ENCODE results near the gene SRSF11. TPM values are rescaled to one million over a fixed set of nuclear protein-coding genes. Genes with fewer than 3 reads are reported as not detected.

The SRSF11 gene
- polyA plus RNA-seq, 1 donor from 2014 or later: 514 TPM

- peak overlapping the region; percentile 22 for H3K9ac ChIP-seq (ENCODE audit: low read length)
- no peaks in the 10 kb centered on the region for H3F3A ChIP-seq (ENCODE audit: insufficient read depth, low read length, poor library complexity, severe bottlenecking)
- H4K20me1 ChIP-seq (ENCODE audit: insufficient read depth): no peaks in the 10 kb centered on the region
- H3K9me3 ChIP-seq (ENCODE audit: low read length): no peaks in the 10 kb centered on the region
- peaks cover 3% of the 10 kb centered on the region for H3K36me3 ChIP-seq (ENCODE audit: insufficient read depth, low read length)
- no peaks in the 10 kb centered on the region for H3K79me2 ChIP-seq (replicated peaks; ENCODE audit: insufficient read depth, low read length)
- peak overlapping the region; percentile 85 for H3K27ac ChIP-seq (ENCODE audit: low read length)
- H3K4me2 ChIP-seq (ENCODE audit: low read length): no peak overlapping the region
- H3K4me3 ChIP-seq (ENCODE audit: low read length): peak overlapping the region; percentile 8
- no peaks in the 10 kb centered on the region for H3K9me2 ChIP-seq (ENCODE audit: insufficient read depth, low read length)
- H3K27me3 ChIP-seq (ENCODE audit: insufficient read depth, low read depth, low read length): no peaks in the 10 kb centered on the region
- TF ChIP-seq TAF1 (IDR thresholded peaks at IDR 0.05; ENCODE audit: low read depth) (no peak), EZH2 (IDR thresholded peaks at IDR 0.05; ENCODE audit: borderline replicate concordance, insufficient read depth, low read length, poor library complexity, severe bottlenecking) (no peak), RAD21 (conservative IDR thresholded peaks at IDR 0.05) (no peak), EP300 (conservative IDR thresholded peaks at IDR 0.05; ENCODE audit: poor library complexity, severe bottlenecking) (peak; percentile 24), CTCF (IDR thresholded peaks at IDR 0.05; ENCODE audit: poor library complexity, severe bottlenecking) (no peak), MXI1 (conservative IDR thresholded peaks at IDR 0.05; ENCODE audit: poor library complexity, severe bottlenecking) (no peak), REST (IDR thresholded peaks at IDR 0.05; ENCODE audit: borderline replicate concordance) (peak; percentile 98), POLR2AphosphoS5 (IDR thresholded peaks at IDR 0.05) (no peak), SMC3 (conservative IDR thresholded peaks at IDR 0.05; ENCODE audit: poor library complexity) (no peak)
- no peak overlapping the region for H2AFZ ChIP-seq (ENCODE audit: low read depth, low read length)
Observed at GRCh38 chr1:70295749-70296148, 74.6 kb downstream of the SRSF11 start.

- Histone ChIP-seq H3K27me3 (ENCODE audit: insufficient read depth, low read depth, low read length) (no peaks in the 10 kb centered on the region), H3K9me3 (ENCODE audit: low read length) (no peaks in the 10 kb centered on the region), H3K9me2 (ENCODE audit: insufficient read depth, low read length) (no peaks in the 10 kb centered on the region), H3K4me2 (ENCODE audit: low read length) (no peak overlapping the region), H3K79me2 (replicated peaks; ENCODE audit: insufficient read depth, low read length) (no peaks in the 10 kb centered on the region), H3K27ac (ENCODE audit: low read length) (no peak overlapping the region), H3K4me3 (ENCODE audit: low read length) (no peak overlapping the region), H2AFZ (ENCODE audit: low read depth, low read length) (no peak overlapping the region), H3K9ac (ENCODE audit: low read length) (no peak overlapping the region), H4K20me1 (ENCODE audit: insufficient read depth) (no peaks in the 10 kb centered on the region), H3K36me3 (ENCODE audit: insufficient read depth, low read length) (no peaks in the 10 kb centered on the region), H3F3A (ENCODE audit: insufficient read depth, low read length, poor library complexity, severe bottlenecking) (no peaks in the 10 kb centered on the region)
- TF ChIP-seq EZH2 (IDR thresholded peaks at IDR 0.05; ENCODE audit: borderline replicate concordance, insufficient read depth, low read length, poor library complexity, severe bottlenecking) (no peak), POLR2AphosphoS5 (IDR thresholded peaks at IDR 0.05) (no peak)
Observed at GRCh38 chr1:70299472-70299871, 78.3 kb downstream of the SRSF11 start.

Small RNAs within 50 kb of the gene (small RNA-seq; reads per million reads assigned to genes)
- 0 to 0.03 (median 0) reads per million in 3 experiments for gene RN7SL242P

Other genes with a start within 250 kb of the SRSF11 start
- gene LRRC40, start 15.8 kb upstream of the SRSF11 start, polyA plus RNA-seq: 93.9 and 107 TPM in 2 replicates
- gene ANKRD13C, start 133.3 kb downstream of the SRSF11 start, polyA plus RNA-seq: 52.7 and 53.3 TPM in 2 replicates
- gene CTH, start 189.9 kb downstream of the SRSF11 start, polyA plus RNA-seq: 10.0 and 11.2 TPM in 2 replicates

All from neural cell (in vitro differentiated cells).